Glomerular endothelial cell (primary cell): ENCODE results near the gene HPCAL1. TPM values are rescaled to one million over a fixed set of nuclear protein-coding genes. Genes with fewer than 3 reads are reported as not detected.

Source experiments
- DNase-seq: peaks from one replicate; pipeline ENCODE4 v3.0.0-alpha.2; 2011; ENCODE audit warnings: low read depth, low spot score; ENCODE audit errors: extremely low read depth
- total RNA-seq: library from RNA; depleted of rRNA; stranded (reverse); fragments of >200 nt; gene quantifications from 2 replicates; pipeline ENCODE4 v1.2.3, GENCODE V29; 2015

The HPCAL1 gene
- total RNA-seq, 1 donor from 2014 or later, result 114 TPM

DNA sequence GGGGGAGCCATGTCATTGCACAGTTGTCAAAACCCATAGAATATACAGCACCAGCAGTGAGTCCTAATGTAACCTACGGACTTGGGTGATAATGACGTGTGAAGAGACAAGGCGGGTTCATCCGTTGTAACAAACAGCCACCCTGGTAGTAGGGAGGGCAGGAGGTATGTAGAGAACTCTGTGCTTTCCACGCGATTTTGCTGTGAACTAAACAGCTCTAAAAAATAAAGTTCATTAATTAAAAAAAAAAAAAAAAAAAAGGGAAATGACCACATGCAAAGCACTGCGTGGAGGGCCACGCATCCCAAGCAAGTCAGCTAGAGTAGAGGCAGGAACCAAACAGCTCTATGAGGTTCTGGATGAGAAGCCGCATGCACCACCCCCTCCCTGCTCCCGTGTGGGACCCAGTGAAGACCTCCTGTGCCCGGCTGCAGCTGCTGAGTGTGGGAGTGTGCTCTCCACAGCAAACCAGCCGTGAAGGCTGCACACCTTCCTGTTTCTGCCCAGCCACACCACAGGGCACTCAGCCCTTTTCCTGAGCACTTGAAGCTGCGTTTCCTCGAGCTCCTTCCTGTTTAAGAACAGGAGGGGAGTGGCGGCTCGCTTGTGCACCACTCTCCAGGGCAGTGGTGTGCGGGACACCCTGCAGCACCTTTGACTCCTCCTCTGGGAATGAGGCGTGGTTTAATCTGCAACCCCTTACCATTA lies 79.8 kb downstream of the HPCAL1 start:
- DNase-seq, result no peak

- DNase-seq, result no peak
These were observed 81.4 kb downstream of the HPCAL1 start for GRCh38 chr2:10383960-10384734.

GRCh38 chr2:10385501-10385900 lies 82.8 kb downstream of the HPCAL1 start:
- DNase-seq, result no peak

GRCh38 chr2:10385933-10386773 lies 83.4 kb downstream of the HPCAL1 start:
- no peak for DNase-seq

- no peak for DNase-seq
These were observed 84.3 kb downstream of the HPCAL1 start for GRCh38 chr2:10387033-10387432.

GRCh38 chr2:10388954-10389560 lies 86.4 kb downstream of the HPCAL1 start:
- no peak for DNase-seq

GRCh38 chr2:10389573-10389972 lies 86.9 kb downstream of the HPCAL1 start:
- no peak for DNase-seq

GRCh38 chr2:10390369-10390801 lies 87.7 kb downstream of the HPCAL1 start:
- no peak for DNase-seq

DNA sequence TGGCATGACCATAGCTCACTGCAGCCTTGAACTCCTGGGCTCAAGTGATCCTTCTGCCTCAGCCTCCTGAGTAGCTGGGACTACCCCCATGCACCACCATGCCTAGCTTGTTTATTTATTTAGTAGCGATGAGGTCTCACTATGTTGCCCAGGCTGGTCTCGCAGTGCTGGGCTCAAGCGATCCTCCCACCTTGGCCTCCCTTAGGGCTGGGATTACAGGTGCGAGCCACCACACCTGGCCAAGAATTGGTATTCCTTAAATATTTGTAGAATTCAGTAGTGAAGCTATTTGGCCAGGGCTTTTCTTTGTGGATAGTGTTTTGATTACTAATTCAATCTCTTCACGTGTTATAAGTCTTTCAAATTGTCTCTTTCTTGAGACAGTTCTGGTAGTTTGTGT lies 89.4 kb downstream of the HPCAL1 start:
- no peak for DNase-seq

GRCh38 chr2:10392548-10392947 lies 89.8 kb downstream of the HPCAL1 start:
- no peak for DNase-seq

- DNase-seq, result no peak
These were observed 90.4 kb downstream of the HPCAL1 start for GRCh38 chr2:10392951-10393639.

- no peak for DNase-seq
These were observed 90.9 kb downstream of the HPCAL1 start for GRCh38 chr2:10393640-10393982.

DNA sequence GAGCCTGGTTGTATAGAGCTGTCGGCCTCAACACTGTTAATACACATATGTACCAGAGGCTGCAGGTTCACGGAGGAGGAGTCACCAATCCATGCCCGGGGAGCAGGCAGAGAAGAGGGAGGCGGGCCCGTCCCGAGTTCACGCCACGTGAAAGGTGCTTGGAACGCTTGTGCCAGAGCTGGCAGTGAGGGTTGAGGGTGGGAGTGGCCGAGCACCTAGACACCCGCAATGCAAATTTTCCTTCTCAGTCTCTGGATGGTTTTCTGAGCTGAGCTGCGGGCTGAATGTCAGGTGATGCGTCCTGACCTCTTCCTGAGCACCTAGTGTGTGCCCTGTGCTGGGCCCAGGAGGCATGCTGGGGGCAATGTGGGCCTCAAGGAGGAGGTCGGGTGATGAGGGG lies 93.2 kb downstream of the HPCAL1 start:
- no peak for DNase-seq

GRCh38 chr2:10396464-10396863 lies 93.8 kb downstream of the HPCAL1 start:
- no peak for DNase-seq

DNA sequence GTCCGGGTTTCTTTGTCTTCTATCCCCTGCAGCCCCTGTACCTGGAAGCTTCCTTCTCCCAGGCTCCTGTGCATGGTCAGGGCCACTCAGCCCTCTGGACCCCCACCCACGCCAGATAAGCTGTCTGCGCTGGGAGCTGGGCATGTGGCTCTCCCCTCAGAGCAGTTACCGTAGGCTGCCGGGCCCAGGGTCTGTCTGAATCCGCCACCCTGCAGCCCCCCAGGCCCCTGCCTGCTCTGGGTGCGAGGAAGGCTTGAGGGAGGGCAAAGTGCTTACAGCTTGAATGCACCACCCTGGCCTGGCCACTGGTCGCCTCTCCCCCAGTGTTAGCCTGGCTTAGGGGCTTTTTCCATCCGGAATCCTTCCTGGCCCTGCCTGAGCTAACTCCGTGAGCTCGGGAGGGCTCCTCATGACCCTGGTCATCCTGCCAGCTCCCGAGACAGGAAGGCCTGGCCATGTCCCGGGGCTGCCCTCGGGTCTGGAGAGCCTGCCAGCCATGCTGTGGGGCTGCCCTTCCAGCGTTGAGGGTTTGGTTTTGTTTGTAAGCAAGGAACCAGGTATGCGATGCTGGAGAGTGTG lies 94.7 kb downstream of the HPCAL1 start:
- no peak for DNase-seq

DNA sequence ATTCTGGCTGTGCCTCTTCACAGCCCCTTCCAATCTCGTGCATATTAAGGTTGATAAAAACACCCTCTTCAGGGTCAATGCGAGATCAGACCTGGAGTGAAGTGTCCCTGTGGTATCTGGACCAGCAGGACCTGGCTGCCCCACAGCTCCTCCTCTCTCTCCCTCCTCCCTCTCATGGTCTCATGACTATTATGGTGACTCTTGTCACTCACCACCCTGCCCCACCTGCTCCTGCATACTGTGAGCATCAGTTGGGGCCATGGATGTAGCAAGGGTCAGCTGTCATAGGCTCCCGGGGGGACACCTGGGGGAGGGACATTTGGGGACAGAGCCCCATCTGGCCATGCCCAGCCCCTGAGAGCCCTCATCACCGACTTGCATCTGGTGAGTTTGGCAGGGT lies 95.2 kb downstream of the HPCAL1 start:
- no peak for DNase-seq

DNA sequence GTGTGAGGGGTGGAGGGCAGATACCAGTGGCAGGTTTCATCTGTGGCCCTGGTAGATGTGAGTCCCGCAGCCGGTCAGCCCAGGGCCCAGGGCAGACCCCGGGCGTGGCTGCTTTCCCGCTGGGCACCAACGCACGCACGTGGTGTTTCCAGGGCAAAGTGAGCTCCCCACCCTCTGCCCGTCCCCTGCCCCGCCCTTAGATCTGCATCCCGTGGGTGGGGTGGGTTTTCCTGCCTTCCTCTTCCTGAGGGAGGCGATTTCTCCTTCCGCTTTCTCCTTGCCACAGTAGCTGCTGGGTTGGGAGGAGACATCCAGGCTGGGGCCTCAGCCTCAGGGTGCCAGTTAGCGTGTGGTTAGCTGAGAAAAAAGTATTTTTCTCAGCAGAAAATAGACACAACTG lies 95.8 kb downstream of the HPCAL1 start:
- DNase-seq, result no peak

- no peak for DNase-seq
These were observed 96.7 kb downstream of the HPCAL1 start for GRCh38 chr2:10399358-10399757.

DNA sequence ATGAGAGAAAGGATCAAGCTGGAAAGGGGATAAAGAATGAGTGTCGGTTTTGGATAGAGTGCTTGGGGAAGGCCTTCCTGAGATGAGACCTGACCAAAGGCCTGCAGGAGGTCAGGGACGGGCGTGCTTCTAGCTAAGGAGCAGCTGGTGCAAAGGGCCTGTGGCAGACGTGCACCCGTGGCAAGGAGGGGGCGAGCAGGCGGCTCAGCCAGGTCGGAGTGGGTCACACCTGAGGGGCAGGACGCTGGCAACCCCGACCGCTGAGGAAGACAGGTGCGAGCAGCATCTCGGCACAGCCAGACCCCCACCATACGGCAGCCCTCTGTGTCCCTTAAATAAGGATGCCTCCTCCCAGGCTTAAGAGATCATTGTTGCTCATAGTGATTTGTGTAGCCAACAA lies 97.3 kb downstream of the HPCAL1 start:
- DNase-seq, result no peak

DNA sequence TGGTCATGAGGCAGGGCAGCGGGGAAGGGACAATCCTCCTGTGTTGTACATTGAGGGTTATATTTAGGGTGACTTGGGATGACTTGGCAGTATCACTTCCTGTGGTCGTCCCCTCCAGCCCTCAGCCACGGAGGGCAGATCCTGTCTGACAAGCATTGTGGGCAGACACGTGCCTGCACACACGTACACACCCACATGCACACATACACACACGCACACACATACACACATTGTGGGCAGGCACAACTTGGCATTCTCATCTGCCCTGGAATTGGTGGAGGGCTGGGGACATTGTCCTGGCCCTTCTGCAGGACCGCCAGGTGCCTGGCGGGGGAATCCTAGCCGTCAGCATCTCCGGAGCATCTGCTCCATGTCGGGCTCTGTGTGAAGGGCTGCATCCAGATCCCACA lies 97.9 kb downstream of the HPCAL1 start:
- DNase-seq, result no peak
